C4-2B (cell line): Measurements from ENCODE around the gene TMEM8B.

ENCODE experiments used
- CTCF ChIP-seq: fragments of 450-650 bp; conservative IDR thresholded peaks from 2 replicates; pipeline ENCODE4 v1.5.1; 2017; ENCODE audit warnings: mild to moderate bottlenecking
- ZFX ChIP-seq: fragments of 450-650 bp; IDR thresholded peaks from 2 replicates; pipeline ENCODE4 v1.6.1; 2017

- TF ChIP-seq CTCF: no peak
- no peak for TF ChIP-seq ZFX
Observed at GRCh38 chr9:35891646-35892045, 62.6 kb downstream of the TMEM8B start.
